Measurements from ENCODE around the gene FAM13C. TPM values are rescaled to one million over a fixed set of nuclear protein-coding genes. Genes with fewer than 3 reads are reported as not detected.

FAM13C gene
- total RNA-seq, 6 experiments from 2014 or later = 0.49 to 7.4 (median 1.5) TPM

DNA sequence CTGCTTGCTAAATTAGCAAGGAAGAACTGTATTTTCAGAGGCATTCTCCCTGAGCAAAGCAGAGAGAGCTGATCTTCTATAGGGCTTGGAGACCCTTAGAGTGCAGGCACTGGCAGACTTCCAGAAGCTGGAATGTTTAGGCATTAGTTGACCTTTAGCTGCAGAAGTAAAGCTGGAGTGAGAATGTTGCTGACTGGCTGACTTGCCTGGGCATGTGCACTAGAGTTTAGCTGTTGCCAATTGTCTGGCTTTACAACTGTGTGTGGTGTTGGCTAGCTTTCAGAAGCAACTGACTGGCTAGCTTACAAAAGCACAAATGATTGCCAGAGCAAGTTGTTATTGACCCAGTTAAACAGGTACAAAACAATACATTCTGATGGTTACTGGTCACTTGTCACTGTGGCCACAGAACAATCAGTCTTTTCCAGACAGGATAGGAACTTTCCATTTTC is 25.1 kb downstream of the FAM13C start:
- Histone ChIP-seq H3K27ac (peak overlapping the region in 2 of 3 donors; percentile 10 to 42), H3K9me3 (no peaks in the 10 kb centered on the region), H3K4me3 (no peak overlapping the region), H3K4me1 (peaks cover 0 to 9% (median 0%) of the 10 kb centered on the region in 4 donors), H3K27me3 (no peaks in the 10 kb centered on the region), H3K36me3 (no peaks in the 10 kb centered on the region)
- TF ChIP-seq, protein P1, sequence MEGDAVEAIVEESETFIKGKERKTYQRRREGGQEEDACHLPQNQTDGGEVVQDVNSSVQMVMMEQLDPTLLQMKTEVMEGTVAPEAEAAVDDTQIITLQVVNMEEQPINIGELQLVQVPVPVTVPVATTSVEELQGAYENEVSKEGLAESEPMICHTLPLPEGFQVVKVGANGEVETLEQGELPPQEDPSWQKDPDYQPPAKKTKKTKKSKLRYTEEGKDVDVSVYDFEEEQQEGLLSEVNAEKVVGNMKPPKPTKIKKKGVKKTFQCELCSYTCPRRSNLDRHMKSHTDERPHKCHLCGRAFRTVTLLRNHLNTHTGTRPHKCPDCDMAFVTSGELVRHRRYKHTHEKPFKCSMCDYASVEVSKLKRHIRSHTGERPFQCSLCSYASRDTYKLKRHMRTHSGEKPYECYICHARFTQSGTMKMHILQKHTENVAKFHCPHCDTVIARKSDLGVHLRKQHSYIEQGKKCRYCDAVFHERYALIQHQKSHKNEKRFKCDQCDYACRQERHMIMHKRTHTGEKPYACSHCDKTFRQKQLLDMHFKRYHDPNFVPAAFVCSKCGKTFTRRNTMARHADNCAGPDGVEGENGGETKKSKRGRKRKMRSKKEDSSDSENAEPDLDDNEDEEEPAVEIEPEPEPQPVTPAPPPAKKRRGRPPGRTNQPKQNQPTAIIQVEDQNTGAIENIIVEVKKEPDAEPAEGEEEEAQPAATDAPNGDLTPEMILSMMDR (IDR thresholded peaks at IDR 0.05) = no peak
- TF ChIP-seq POLR2A (IDR thresholded peaks at IDR 0.05) = no peak
- ATAC-seq (peak; percentile 91 to 97 (median 94)), DNase-seq (peak in 2 of 3 donors; percentile 54 to 71)
- intact Hi-C loops (cut with DNase I) = no loop called here

DNA sequence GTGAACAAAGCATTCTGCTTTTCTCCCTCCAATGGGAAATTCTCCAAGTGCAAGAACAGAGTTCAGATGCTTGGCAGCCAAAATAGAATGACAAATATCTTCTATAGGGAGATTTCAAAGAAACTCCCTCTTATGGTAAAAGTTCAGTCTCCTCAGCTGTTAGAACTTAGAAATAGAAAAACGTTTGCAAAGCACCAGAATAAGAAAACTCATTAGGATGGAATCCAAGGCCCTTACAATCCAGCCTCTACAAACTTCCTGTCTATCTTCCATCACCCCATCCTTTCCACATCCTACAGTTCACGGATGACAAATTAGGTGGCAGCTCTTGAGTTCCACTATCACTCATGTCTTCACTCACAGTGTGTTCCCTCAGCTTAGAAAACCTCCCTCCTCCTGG is 25.7 kb downstream of the FAM13C start:
- ATAC-seq = peak; percentile 38 to 53 (median 43)
- Histone ChIP-seq H3K36me3 (no peaks in the 10 kb centered on the region), H3K27me3 (no peaks in the 10 kb centered on the region), H3K4me1 (peaks cover 0 to 9% (median 0%) of the 10 kb centered on the region in 4 donors), H3K4me3 (no peak overlapping the region), H3K9me3 (no peaks in the 10 kb centered on the region), H3K27ac (peak overlapping the region in 2 of 3 donors; percentile 10 to 42)
- TF ChIP-seq POLR2A (IDR thresholded peaks at IDR 0.05) = no peak
- TF ChIP-seq, protein P1 (IDR thresholded peaks at IDR 0.05) = no peak
- intact Hi-C loops (cut with DNase I) = no loop called here
- no peak for DNase-seq
- 29% methylated on average over 2 of the region's 2 CpGs for WGBS (ENCODE audit: insufficient coverage, low coverage, low lambda C conversion rate, missing lambda C conversion rate)

DNA sequence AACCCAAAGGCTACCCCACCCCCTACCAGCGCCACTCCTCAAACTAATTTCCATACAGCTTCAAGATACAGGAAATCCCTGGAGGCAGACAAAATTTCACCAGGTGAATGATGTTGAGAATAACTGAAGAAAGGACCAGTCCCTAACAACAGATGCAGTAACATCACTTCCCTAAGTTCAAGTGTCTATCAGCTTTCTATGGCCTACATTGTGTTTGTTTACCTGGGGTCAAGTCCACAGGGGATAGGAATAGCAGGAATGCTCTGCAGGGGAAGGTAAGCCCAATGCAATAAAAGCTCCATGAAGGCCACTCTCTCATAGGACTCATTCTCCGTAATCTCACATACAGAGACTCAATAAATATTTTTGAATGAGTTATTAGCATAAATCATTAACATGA is 26.9 kb downstream of the FAM13C start:
- Histone ChIP-seq H3K36me3 (no peaks in the 10 kb centered on the region), H3K27ac (no peak overlapping the region), H3K4me3 (no peak overlapping the region), H3K4me1 (peaks cover 0 to 9% (median 0%) of the 10 kb centered on the region in 4 donors), H3K27me3 (no peaks in the 10 kb centered on the region), H3K9me3 (no peaks in the 10 kb centered on the region)
- no peak for TF ChIP-seq POLR2A (IDR thresholded peaks at IDR 0.05)
- TF ChIP-seq, protein P1 (IDR thresholded peaks at IDR 0.05) = no peak
- DNase-seq = no peak
- ATAC-seq = no peak
- 92% methylated on average over 2 of the region's 2 CpGs for WGBS (ENCODE audit: insufficient coverage, low coverage, low lambda C conversion rate, missing lambda C conversion rate)
- intact Hi-C loops (cut with DNase I) = no loop called here

DNA sequence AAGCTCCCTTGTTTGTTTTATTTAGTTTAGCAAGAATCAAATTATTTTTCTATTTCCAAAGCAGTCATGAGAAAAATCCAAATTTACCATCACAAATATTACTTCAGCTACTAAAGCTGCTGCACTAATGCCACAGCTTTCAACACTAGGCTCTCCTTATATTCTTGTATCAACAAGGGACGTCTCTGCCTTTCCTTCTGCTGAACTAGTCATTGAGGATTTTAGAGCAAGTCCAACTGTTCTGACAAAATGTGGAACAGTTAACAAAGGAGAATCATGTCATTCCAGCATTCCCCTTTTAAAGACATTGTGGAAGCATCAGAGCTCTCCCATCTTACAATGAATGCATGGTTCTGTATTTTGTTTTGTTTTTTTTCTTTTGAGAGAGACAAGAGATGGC is 28.6 kb downstream of the FAM13C start:
- Histone ChIP-seq H3K36me3 (no peaks in the 10 kb centered on the region), H3K4me3 (no peak overlapping the region), H3K27ac (no peak overlapping the region), H3K9me3 (no peaks in the 10 kb centered on the region), H3K4me1 (peaks cover 0 to 9% (median 0%) of the 10 kb centered on the region in 4 donors), H3K27me3 (no peaks in the 10 kb centered on the region)
- no peak for DNase-seq
- intact Hi-C loops (cut with DNase I) = no loop called here
- no peak for ATAC-seq
- 57% methylated on average over 1 of the region's 1 CpG for WGBS (ENCODE audit: insufficient coverage, low coverage, low lambda C conversion rate, missing lambda C conversion rate)
- TF ChIP-seq, protein P1 (IDR thresholded peaks at IDR 0.05) = no peak
- no peak for TF ChIP-seq POLR2A (IDR thresholded peaks at IDR 0.05)

DNA sequence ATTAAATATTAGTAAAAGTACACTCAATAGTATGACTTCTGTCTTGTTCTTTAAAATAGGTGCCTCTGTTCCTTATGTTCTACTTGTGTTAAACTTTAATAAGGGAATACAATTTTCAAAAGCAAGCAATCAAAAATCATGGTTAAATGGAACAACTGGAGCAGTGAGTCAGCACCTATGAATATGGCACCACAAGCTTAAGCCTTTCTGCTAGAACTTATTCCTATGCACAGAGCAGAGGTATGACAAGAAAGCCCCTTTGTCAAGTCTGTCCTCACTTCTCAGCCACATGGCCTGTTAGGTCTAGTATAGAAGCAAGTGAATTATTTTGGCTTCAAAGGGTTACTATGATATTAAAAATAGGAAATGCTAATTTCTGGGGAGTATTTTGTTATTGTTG is 29.8 kb downstream of the FAM13C start:
- no peak overlapping the region for H3K4me3 ChIP-seq
- intact Hi-C loops (cut with DNase I) = no loop called here
- no peaks in the 10 kb centered on the region for H3K9me3 ChIP-seq
- no peak for TF ChIP-seq POLR2A (IDR thresholded peaks at IDR 0.05)
- TF ChIP-seq, protein P1 (IDR thresholded peaks at IDR 0.05) = no peak
- H3K4me1 ChIP-seq = peaks cover 0 to 9% (median 0%) of the 10 kb centered on the region in 4 donors
- ATAC-seq (no peak), DNase-seq (no peak)
- H3K36me3 ChIP-seq = no peaks in the 10 kb centered on the region
- no peaks in the 10 kb centered on the region for H3K27me3 ChIP-seq
- no peak overlapping the region for H3K27ac ChIP-seq
